Activated naive CD4-positive, alpha-beta T cell (primary cell): ENCODE results near the gene RAB26.

Experiments
- DNase-seq, 4 experiments: peaks; one replicate each; lab custom pipeline; 2025; lab: John Stamatoyannopoulos, UW

RAB26 gene

GRCh38 chr16:2159175-2159838 is 10.9 kb downstream of the RAB26 start:
- DNase-seq = no peak

- DNase-seq = no peak
These were observed 12.6 kb downstream of the RAB26 start for GRCh38 chr16:2160915-2161551.

- DNase-seq = no peak
These were observed 13.5 kb downstream of the RAB26 start for GRCh38 chr16:2161911-2162310.

- no peak for DNase-seq
These were observed 14.3 kb downstream of the RAB26 start for GRCh38 chr16:2162676-2163118.

- DNase-seq = no peak
These were observed 14.9 kb downstream of the RAB26 start for GRCh38 chr16:2163211-2163881.

GRCh38 chr16:2165861-2166260 is 17.4 kb downstream of the RAB26 start:
- DNase-seq = no peak

GRCh38 chr16:2166263-2167067 is 18.0 kb downstream of the RAB26 start:
- no peak for DNase-seq

GRCh38 chr16:2167068-2167638 is 18.7 kb downstream of the RAB26 start:
- DNase-seq = no peak

- DNase-seq = no peak
These were observed 21.7 kb downstream of the RAB26 start for GRCh38 chr16:2170080-2170479.

GRCh38 chr16:2170587-2171435 is 22.4 kb downstream of the RAB26 start:
- no peak for DNase-seq

GRCh38 chr16:2171601-2172178 is 23.3 kb downstream of the RAB26 start:
- no peak for DNase-seq

GRCh38 chr16:2172688-2173335 is 24.4 kb downstream of the RAB26 start:
- no peak for DNase-seq

GRCh38 chr16:2173366-2173765 is 24.9 kb downstream of the RAB26 start:
- no peak for DNase-seq

GRCh38 chr16:2173916-2174315 is 25.5 kb downstream of the RAB26 start:
- no peak for DNase-seq

GRCh38 chr16:2174396-2175131 is 26.1 kb downstream of the RAB26 start:
- DNase-seq = no peak

GRCh38 chr16:2175454-2175853 is 27.0 kb downstream of the RAB26 start:
- DNase-seq = no peak

- no peak for DNase-seq
These were observed 27.6 kb downstream of the RAB26 start for GRCh38 chr16:2176047-2176446.

- DNase-seq = no peak
These were observed 28.7 kb downstream of the RAB26 start for GRCh38 chr16:2177101-2177500.

- DNase-seq = no peak
These were observed 29.1 kb downstream of the RAB26 start for GRCh38 chr16:2177561-2177960.
